Astrocyte of the cerebellum (primary cell): ENCODE results near the gene ZNF354B.
"Not testable (repeated sequence)": the region's sequence is repeated elsewhere in the genome, so short reads cannot be mapped to it uniquely, and the experiment has no call there.

Source experiments
- DNase-seq: peaks from one replicate; pipeline ENCODE4 v3.0.0-alpha.2; 2011; ENCODE audit warnings: low read depth
- H3K4me3 ChIP-seq: 2 replicates; pipeline ENCODE4 v1.5.1; 2011; ENCODE audit warnings: mild to moderate bottlenecking, low read depth, low read length, moderate library complexity
- CTCF ChIP-seq: IDR thresholded peaks from 2 replicates; pipeline ENCODE4 v1.5.1; 2012; ENCODE audit warnings: low read length, low read depth, moderate library complexity, mild to moderate bottlenecking; ENCODE audit errors: missing control alignments
- in situ Hi-C: cut with HindIII; loops from 2 replicates; pipeline ENCODE4 v1.10.0; 2017; ENCODE audit warnings: low sequenced_read_pairs

The ZNF354B gene

DNA sequence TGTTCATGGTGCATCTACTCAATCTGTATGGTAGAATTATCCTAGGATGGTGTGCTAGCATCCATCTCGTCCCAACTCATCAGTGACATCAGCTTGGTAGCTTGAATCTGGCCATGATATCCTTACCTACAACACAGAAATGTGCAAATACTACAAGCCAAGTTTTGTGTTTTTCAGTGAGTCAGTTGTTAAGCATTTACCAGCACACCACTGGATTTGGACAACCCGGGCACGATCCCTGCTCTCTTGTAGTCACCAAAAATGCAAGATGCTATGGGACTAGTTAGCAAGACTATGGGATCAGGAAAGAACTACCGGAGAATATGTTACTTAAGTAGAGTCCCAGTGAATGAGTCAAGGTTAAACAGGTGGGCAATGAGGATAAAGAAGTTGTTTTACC is 32.1 kb upstream of the ZNF354B start:
- in situ Hi-C loops: no loop called here
- DNase-seq: no peak
- H3K4me3 ChIP-seq: no peak overlapping the region
- TF ChIP-seq CTCF: no peak

DNA sequence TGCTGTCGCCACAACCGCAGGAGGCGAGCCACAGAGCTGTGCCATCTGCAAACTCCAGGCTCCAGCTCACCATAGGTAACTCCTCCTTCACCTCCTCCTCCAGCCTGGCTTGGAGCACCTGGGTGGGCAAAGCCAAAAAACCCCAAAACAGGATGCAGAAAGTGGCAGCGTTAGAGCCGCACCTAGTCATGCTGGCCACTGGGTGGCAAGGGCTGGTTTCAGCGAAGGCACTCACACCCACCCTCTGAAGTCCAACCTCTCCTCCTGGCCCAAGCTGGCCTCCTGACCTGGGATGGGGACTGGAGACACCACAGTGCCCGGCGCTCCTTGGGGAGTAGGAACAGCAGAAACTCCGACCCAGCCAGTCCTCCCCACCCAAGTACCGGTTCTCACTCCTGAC is 28.7 kb upstream of the ZNF354B start:
- no peak overlapping the region for H3K4me3 ChIP-seq
- in situ Hi-C loops: no loop called here
- no peak for TF ChIP-seq CTCF

GRCh38 chr5:178832618-178833201 is 27.0 kb upstream of the ZNF354B start:
- no peak overlapping the region for H3K4me3 ChIP-seq
- no peak for DNase-seq
- no peak for TF ChIP-seq CTCF
- in situ Hi-C loops: no loop called here

More for the DNA sequence above, 28.7 kb upstream of the ZNF354B start:
- no peak for DNase-seq

- DNase-seq: no peak
- no peak overlapping the region for H3K4me3 ChIP-seq
- TF ChIP-seq CTCF: no peak
- in situ Hi-C loops: no loop called here
Measured at GRCh38 chr5:178836628-178837027, 23.1 kb upstream of the ZNF354B start.

DNA sequence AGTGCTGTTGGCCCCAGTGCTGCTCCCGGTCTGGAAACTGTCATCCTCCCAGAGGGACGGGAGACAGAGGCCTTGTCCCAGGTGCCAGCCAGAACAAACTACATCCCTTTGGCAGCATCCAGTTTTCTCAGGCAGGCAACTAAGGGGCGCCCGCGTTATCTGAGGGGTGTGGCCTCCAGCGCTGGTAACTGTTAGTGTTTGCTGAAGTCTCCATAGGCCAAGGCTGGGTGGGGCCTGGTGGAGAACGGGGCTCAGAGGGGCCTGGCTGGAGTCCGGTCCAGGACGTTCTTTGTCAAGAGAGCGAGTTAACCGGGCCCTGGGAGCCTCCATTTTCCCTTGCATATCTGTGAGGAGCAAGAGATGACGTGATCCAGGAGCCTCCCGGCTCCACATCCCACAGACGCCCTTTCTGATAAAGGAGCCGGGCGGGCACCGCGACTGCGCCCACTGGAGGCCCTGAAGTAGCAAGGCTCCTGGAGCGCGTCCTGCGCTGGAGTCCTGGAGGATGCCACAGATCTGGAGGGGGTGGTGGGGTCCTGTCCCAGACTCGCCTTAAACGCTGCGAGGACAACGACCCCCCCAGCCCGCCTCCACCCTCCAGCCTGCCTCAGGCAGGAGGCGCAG is 20.9 kb upstream of the ZNF354B start:
- H3K4me3 ChIP-seq, DNase-seq, in situ Hi-C loops: not testable (repeated sequence)

GRCh38 chr5:178839319-178839704 is 20.4 kb upstream of the ZNF354B start:
- H3K4me3 ChIP-seq: no peak overlapping the region
- TF ChIP-seq CTCF: no peak
- in situ Hi-C loops: no loop called here
- DNase-seq: no peak

DNA sequence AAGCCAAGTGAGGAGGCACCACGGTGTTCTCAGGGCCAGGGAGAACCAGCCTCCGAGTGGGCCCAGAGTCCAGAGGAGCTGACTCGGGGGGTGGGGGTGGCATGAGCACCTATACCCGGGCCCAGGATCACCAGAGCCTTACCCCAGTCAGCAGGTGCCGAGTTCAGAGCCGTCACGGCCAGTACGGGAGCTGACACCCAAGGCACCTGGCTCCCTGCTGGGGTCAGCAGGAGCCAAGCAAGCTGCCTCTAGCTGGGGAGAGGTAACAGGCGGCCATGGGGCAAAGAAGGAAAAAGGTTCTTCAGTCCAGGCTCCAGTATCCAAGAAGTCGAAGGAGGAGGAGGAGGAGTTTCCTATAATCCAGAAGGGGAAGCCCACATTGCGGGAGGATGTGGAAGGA is 19.4 kb upstream of the ZNF354B start:
- not testable (repeated sequence) for DNase-seq, H3K4me3 ChIP-seq
- in situ Hi-C loops: loop anchor here (10.0 kb wide), 1 partner anchor 56 kb away; no protein-coding TSS in a partner anchor
